Body of pancreas (tissue), 4 donors: Measurements from ENCODE around the gene LIN37. TPM values are rescaled to one million over a fixed set of nuclear protein-coding genes. Genes with fewer than 3 reads are reported as not detected.

Experiments
- ATAC-seq: fragments of 150-250 bp; one replicate; pipeline ENCODE4 v1.9.1; 2016
- DNase-seq, 4 donors: peaks; one replicate each; pipeline ENCODE4 v3.0.0-alpha.2; 2019
- H3K27ac ChIP-seq, 4 donors: fragments of 200-600 bp; sonication (generic); 1 replicate in 3 of 4; 2 replicates in 1 of 4; pipeline versions ENCODE4 v1.5.1 to v1.6.1; 2016 to 2019; ENCODE audit warnings: mild to moderate bottlenecking in 1 of 4, mixed read lengths in 1 of 4, moderate library complexity in 1 of 4
- H3K27me3 ChIP-seq, 2 donors: fragments of 200-600 bp; sonication (generic); one replicate each; pipeline ENCODE4 v1.6.0; 2016; ENCODE audit warnings: mild to moderate bottlenecking in 1 of 2
- H3K36me3 ChIP-seq, 2 donors: fragments of 200-600 bp; sonication (generic); replicated peaks in 1 of 2; 2 replicates each; pipeline ENCODE4 v1.5.1; 2016; ENCODE audit warnings: low read depth in 2 of 2; ENCODE audit not compliant: insufficient read depth in 1 of 2
- H3K4me1 ChIP-seq: fragments of 200-600 bp; sonication (generic); one replicate; pipeline ENCODE4 v1.6.0; 2016
- H3K4me3 ChIP-seq, 2 donors: fragments of 200-600 bp; sonication (generic); 1 replicate in 1 of 2; 2 replicates in 1 of 2; pipeline ENCODE4 v1.5.1; 2016 to 2019
- H3K9me3 ChIP-seq, 3 donors: fragments of 200-600 bp; sonication (generic); 1 replicate in 2 of 3; 2 replicates in 1 of 3; pipeline ENCODE4 v1.5.1; 2016
- CTCF ChIP-seq, 7 experiments: fragments of 450-650 bp in 4 of 7; fragments of 200-600 bp in 3 of 7; sonication (generic) in 3 of 7; IDR thresholded peaks; one replicate each; pipeline ENCODE4 v1.5.1; 2016 to 2019; ENCODE audit warnings: antibody characterized with exemption in 7 of 7
- POLR2A ChIP-seq, 3 donors: fragments of 450-650 bp; IDR thresholded peaks; one replicate each; pipeline ENCODE4 v1.6.1; 2016; ENCODE audit warnings: antibody characterized with exemption in 3 of 3, mild to moderate bottlenecking in 2 of 3
- WGBS, 2 donors: methylation state at CpG; one replicate each; pipeline ENCODE4 v1.1.5; 2017; 5-methylcytosine and 5-hydroxymethylcytosine counted together
- intact Hi-C: fragments of 100-400 bp; cut with DNase I; formaldehyde crosslinking; loops from one replicate; pipeline ENCODE4 v1.15.1; 2023
- total RNA-seq, 2 donors: library from RNA; depleted of rRNA; stranded (reverse); fragments of >200 nt; gene quantifications; one replicate each; pipeline ENCODE4 v1.1.0, GENCODE V29; 2016

Gene LIN37
- total RNA-seq, 2 donors from 2014 or later = 6.7 to 7.6 TPM

GRCh38 chr19:35746531-35746930 is 1.8 kb upstream of the LIN37 start:
- no peak for ATAC-seq
- no peaks in the 10 kb centered on the region for H3K9me3 ChIP-seq
- 74 to 77% methylated on average over 5 of the region's 5 CpGs for WGBS, 2 donors
- H3K4me3 ChIP-seq = no peak overlapping the region
- no peak overlapping the region for H3K27ac ChIP-seq
- no peaks in the 10 kb centered on the region for H3K27me3 ChIP-seq
- DNase-seq = no peak
- H3K4me1 ChIP-seq = peaks cover 48% of the 10 kb centered on the region
- intact Hi-C loops = no loop called here
- no peaks in the 10 kb centered on the region for H3K36me3 ChIP-seq
- TF ChIP-seq POLR2A (IDR thresholded peaks at IDR 0.05) (no peak), CTCF (IDR thresholded peaks at IDR 0.05) (no peak)

GRCh38 chr19:35750167-35750566 is 1.8 kb downstream of the LIN37 start:
- Histone ChIP-seq H3K4me1 (peaks cover 34% of the 10 kb centered on the region), H3K36me3 (peaks cover 0 to 7% of the 10 kb centered on the region in 2 donors), H3K9me3 (no peaks in the 10 kb centered on the region), H3K27me3 (no peaks in the 10 kb centered on the region), H3K4me3 (no peak overlapping the region), H3K27ac (no peak overlapping the region)
- intact Hi-C loops = no loop called here
- WGBS, 2 donors = 80 to 97% methylated on average over 5 of the region's 5 CpGs
- no peak for TF ChIP-seq CTCF (IDR thresholded peaks at IDR 0.05)
- no peak for TF ChIP-seq POLR2A (IDR thresholded peaks at IDR 0.05)
- DNase-seq (no peak), ATAC-seq (no peak)

GRCh38 chr19:35751839-35752745 is 3.7 kb downstream of the LIN37 start:
- no peak overlapping the region for H3K4me3 ChIP-seq
- intact Hi-C loops = no loop called here
- ATAC-seq = no peak
- H3K4me1 ChIP-seq = peaks cover 31% of the 10 kb centered on the region
- DNase-seq = no peak
- H3K27ac ChIP-seq = no peak overlapping the region
- H3K9me3 ChIP-seq = no peaks in the 10 kb centered on the region
- WGBS, 2 donors = 84 to 93% methylated on average over 11 to 14 of the region's 14 CpGs
- peaks cover 0 to 7% of the 10 kb centered on the region in 2 donors for H3K36me3 ChIP-seq
- no peaks in the 10 kb centered on the region for H3K27me3 ChIP-seq
- TF ChIP-seq CTCF (IDR thresholded peaks at IDR 0.05) (no peak), POLR2A (IDR thresholded peaks at IDR 0.05) (no peak)

- no peak overlapping the region for H3K4me3 ChIP-seq
- no peaks in the 10 kb centered on the region for H3K27me3 ChIP-seq
- peaks cover 33% of the 10 kb centered on the region for H3K4me1 ChIP-seq
- no peak for DNase-seq
- no peak for TF ChIP-seq CTCF (IDR thresholded peaks at IDR 0.05)
- no peak for TF ChIP-seq POLR2A (IDR thresholded peaks at IDR 0.05)
- H3K27ac ChIP-seq = no peak overlapping the region
- H3K9me3 ChIP-seq = no peaks in the 10 kb centered on the region
- no peak for ATAC-seq
- H3K36me3 ChIP-seq = peaks cover 0 to 7% of the 10 kb centered on the region in 2 donors
- intact Hi-C loops = no loop called here
- 88 to 96% methylated on average over 14 to 20 of the region's 20 CpGs for WGBS, 2 donors
Measured at GRCh38 chr19:35752746-35753350, 4.5 kb downstream of the LIN37 start.
